Calu3 (cell line): ENCODE measurements around the gene ADD3. TPM values are rescaled to one million over a fixed set of nuclear protein-coding genes. Genes with fewer than 3 reads are reported as not detected.

ENCODE experiments used
- BruUV-seq: library from RNA; stranded (reverse); fragments of 400-500 nt; replicated peaks from 2 replicates; lab custom pipeline; 2021; lab: Mats Ljungman, UMichigan
- CTCF ChIA-PET: fragments of 300-600 bp; sonication (Branson Sonifier 250); formaldehyde crosslinking; loops from one replicate; lab custom pipeline; 2022; ENCODE audit warnings: antibody characterized with exemption; lab: Charles Lee
- DNase-seq: peaks from one replicate; pipeline ENCODE4 v3.0.0; 2022
- H3K27ac Mint-ChIP-seq: one replicate; pipeline ENCODE4 v1.8.0; 2022; ENCODE audit warnings: mixed read lengths; ENCODE audit not compliant: unreplicated experiment
- H3K27me3 Mint-ChIP-seq: one replicate; pipeline ENCODE4 v1.8.0; 2022; ENCODE audit warnings: mixed read lengths; ENCODE audit not compliant: unreplicated experiment
- H3K36me3 Mint-ChIP-seq: one replicate; pipeline ENCODE4 v1.8.0; 2022; ENCODE audit warnings: mild to moderate bottlenecking, moderate library complexity, mixed read lengths; ENCODE audit not compliant: insufficient read depth, unreplicated experiment
- H3K4me1 Mint-ChIP-seq: one replicate; pipeline ENCODE4 v1.8.0; 2022; ENCODE audit warnings: mild to moderate bottlenecking, low read depth, mixed read lengths; ENCODE audit not compliant: unreplicated experiment
- H3K4me3 Mint-ChIP-seq: one replicate; pipeline ENCODE4 v1.8.0; 2022; ENCODE audit warnings: mild to moderate bottlenecking, low read depth, moderate library complexity, mixed read lengths; ENCODE audit not compliant: unreplicated experiment
- H3K9me3 Mint-ChIP-seq: one replicate; pipeline ENCODE4 v1.8.0; 2022; ENCODE audit warnings: low read depth, mixed read lengths; ENCODE audit not compliant: unreplicated experiment
- CTCF ChIP-seq: fragments of 200-600 bp; IDR thresholded peaks from one replicate; pipeline ENCODE4 v1.8.0; 2022; ENCODE audit warnings: antibody characterized with exemption; ENCODE audit not compliant: unreplicated experiment
- intact Hi-C: fragments of 100-400 bp; cut with micrococcal nuclease; formaldehyde crosslinking; loops from one replicate; pipeline ENCODE4 v1.10.0; 2022; ENCODE audit not compliant: unreplicated experiment
- total RNA-seq: library from RNA; stranded (reverse); gene quantifications from 2 replicates; pipeline ENCODE4 v1.2.3, GENCODE V29; 2022

ADD3 gene
- total RNA-seq, 1 experiment from 2014 or later = 64.4 TPM

DNA sequence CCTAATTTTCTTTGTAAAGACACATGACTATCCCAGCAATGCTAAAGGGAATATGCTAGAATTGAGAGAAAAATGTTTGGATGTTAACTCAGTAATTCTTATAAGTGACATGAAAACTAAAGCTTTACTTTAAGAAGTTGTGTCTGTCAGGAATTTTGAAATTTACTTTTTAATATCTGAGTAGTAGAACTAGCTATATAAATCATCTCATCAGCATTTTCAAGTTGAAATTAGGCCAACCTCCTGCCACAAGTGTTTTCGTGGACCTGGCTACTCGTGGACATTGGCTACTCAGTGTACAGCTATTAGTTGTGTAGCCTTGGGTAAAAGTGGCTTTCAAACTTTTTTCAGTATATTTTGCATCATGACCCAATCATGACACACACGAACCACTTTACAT, 70.5 kb downstream of the ADD3 start:
- no peak overlapping the region for H3K4me3 Mint-ChIP-seq
- H3K4me1 Mint-ChIP-seq = peaks cover 46% of the 10 kb centered on the region
- TF ChIP-seq CTCF = no peak
- intact Hi-C loops = loop anchor here (5.0 kb wide), 1 partner anchor 101 kb away; no protein-coding TSS in a partner anchor
- no peaks in the 10 kb centered on the region for H3K9me3 Mint-ChIP-seq
- BruUV-seq = no TSS peak
- H3K36me3 Mint-ChIP-seq = no peaks in the 10 kb centered on the region
- no peaks in the 10 kb centered on the region for H3K27me3 Mint-ChIP-seq
- DNase-seq = no peak
- CTCF ChIA-PET = no interaction called here
- peak overlapping the region; percentile 83 for H3K27ac Mint-ChIP-seq

DNA sequence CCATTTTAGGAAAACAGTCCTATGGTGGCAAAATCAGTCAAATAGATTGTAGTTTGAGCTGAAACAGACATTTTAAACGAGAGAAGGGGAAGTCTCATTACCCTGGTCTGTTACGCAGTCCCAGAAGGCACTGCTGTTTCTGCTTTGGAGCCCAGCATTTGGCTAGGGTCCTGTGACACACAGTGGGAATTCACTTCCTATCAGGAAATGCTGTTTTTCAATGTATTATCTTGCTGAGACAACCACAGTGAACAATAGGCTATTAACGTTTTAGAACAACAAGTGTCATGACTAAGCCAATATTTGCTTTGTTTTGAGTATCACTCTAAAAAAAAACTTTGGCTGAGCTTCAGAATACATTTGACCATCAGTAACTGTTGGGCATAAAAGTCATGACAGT, 74.1 kb downstream of the ADD3 start:
- Mint-ChIP-seq H3K9me3 (no peaks in the 10 kb centered on the region), H3K4me3 (no peak overlapping the region), H3K4me1 (peaks cover 23% of the 10 kb centered on the region), H3K36me3 (no peaks in the 10 kb centered on the region), H3K27ac (no peak overlapping the region), H3K27me3 (no peaks in the 10 kb centered on the region)
- CTCF ChIA-PET = interaction anchor here (2.4 kb wide), 1 partner anchor 198 kb away, joined by 7 read pairs; no protein-coding TSS in a partner anchor
- TF ChIP-seq CTCF = no peak
- DNase-seq = peak; percentile 17
- intact Hi-C loops = no loop called here
- BruUV-seq = no TSS peak

DNA sequence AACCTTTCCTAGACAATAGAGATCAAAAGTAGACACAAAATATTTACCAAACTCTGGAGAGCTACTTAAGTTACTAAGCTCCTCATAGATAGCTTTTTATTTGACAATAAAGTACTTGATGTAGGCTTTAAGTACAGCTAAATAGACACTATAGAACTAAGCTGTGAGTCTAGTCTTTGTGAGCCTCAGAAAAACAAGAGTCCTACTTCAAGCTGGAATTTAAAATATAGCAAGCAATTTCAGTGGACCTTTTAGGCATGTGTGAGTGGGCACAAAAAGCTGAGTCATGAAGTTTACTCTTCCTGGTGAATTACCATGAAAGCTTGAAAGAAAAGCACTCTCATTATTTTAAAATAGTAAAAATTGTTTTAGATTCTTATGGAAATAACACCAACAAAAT, 76.1 kb downstream of the ADD3 start:
- H3K27ac Mint-ChIP-seq = peak overlapping the region; percentile 47
- BruUV-seq = no TSS peak
- CTCF ChIA-PET = interaction anchor here (2.4 kb wide), 1 partner anchor 200 kb away, joined by 7 read pairs; no protein-coding TSS in a partner anchor

GRCh38 chr10:110087682-110088081, 79.9 kb downstream of the ADD3 start:
- Mint-ChIP-seq H3K27ac (no peak overlapping the region), H3K4me1 (peaks cover 9% of the 10 kb centered on the region), H3K4me3 (no peak overlapping the region), H3K27me3 (no peaks in the 10 kb centered on the region), H3K36me3 (no peaks in the 10 kb centered on the region), H3K9me3 (no peaks in the 10 kb centered on the region)
- CTCF ChIA-PET = no interaction called here
- intact Hi-C loops = no loop called here
- no TSS peak for BruUV-seq
- no peak for DNase-seq
- no peak for TF ChIP-seq CTCF

More for the DNA sequence above, 76.1 kb downstream of the ADD3 start:
- intact Hi-C loops = no loop called here
- TF ChIP-seq CTCF = no peak
- no peak overlapping the region for H3K4me3 Mint-ChIP-seq
- no peak for DNase-seq
- no peaks in the 10 kb centered on the region for H3K9me3 Mint-ChIP-seq
- H3K4me1 Mint-ChIP-seq = peaks cover 13% of the 10 kb centered on the region
- H3K27me3 Mint-ChIP-seq = no peaks in the 10 kb centered on the region
- no peaks in the 10 kb centered on the region for H3K36me3 Mint-ChIP-seq
